GM18507 (cell line): ENCODE measurements around the gene SCO2.

Source experiments
- DNase-seq: peaks from one replicate; pipeline ENCODE4 v3.0.0; 2011; ENCODE audit warnings: low read depth; ENCODE audit not compliant: insufficient read length; ENCODE audit errors: extremely low spot score
- FAIRE-seq: peaks from 2 replicates; lab custom pipeline; 2011; peaks lifted over from hg19 to GRCh38; lab: Jason Lieb, UNC

Gene SCO2

GRCh38 chr22:50525104-50525857 is at the start of gene SCO2:
TSS of gene SCO2 (minus strand) at chr22:50525598. CDS start at chr22:50524411, 1,187 bp downstream.
- peak; percentile 97 for FAIRE-seq
- peak; percentile 94 for DNase-seq

DNA sequence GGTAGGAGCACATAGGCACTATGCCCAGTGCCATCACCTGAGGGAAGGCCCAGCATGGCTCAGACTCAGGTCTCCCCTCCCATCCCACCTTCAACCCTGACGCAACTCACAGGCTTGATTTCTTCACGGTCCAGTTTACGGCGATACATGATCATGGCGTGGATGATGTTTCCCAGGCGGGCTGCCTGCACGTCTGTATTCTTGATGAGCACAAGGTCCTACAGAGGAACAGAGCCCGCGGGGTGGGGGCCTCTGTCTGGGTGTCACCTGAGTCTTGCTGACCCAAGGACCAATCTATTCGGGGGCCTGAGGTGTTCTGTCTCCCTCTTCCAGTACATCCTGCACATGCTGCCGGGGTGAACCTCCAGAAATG is 49.0 kb upstream of the SCO2 start:
- no peak for DNase-seq
- no peak for FAIRE-seq

- no peak for DNase-seq
- FAIRE-seq = no peak
These were observed 48.3 kb upstream of the SCO2 start for GRCh38 chr22:50573491-50574382.

DNA sequence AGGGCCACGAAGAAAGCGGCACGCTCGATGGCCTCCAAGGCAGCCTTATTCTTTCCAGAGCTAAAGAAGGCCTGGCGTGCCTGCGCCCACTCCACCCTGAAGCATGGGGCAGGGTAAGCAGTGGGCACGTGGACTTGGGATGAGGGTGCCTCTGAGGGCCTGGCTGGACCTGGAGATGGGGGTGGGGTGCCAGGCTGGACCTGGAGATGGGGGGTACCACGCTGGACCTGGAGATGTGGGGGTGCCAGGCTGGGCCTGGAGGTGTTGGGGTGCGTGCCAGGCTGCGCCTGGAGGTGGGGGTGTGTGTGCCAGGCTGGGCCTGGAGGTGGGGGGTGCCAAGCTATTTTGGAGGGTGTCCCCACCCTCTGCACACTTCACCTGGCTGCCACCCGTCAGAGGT is 47.6 kb upstream of the SCO2 start:
- FAIRE-seq (no peak), DNase-seq (no peak)

- DNase-seq (no peak), FAIRE-seq (no peak)
These were observed 46.1 kb upstream of the SCO2 start for GRCh38 chr22:50571264-50572175.

GRCh38 chr22:50570861-50571260 is 45.5 kb upstream of the SCO2 start:
- FAIRE-seq = no peak
- no peak for DNase-seq

DNA sequence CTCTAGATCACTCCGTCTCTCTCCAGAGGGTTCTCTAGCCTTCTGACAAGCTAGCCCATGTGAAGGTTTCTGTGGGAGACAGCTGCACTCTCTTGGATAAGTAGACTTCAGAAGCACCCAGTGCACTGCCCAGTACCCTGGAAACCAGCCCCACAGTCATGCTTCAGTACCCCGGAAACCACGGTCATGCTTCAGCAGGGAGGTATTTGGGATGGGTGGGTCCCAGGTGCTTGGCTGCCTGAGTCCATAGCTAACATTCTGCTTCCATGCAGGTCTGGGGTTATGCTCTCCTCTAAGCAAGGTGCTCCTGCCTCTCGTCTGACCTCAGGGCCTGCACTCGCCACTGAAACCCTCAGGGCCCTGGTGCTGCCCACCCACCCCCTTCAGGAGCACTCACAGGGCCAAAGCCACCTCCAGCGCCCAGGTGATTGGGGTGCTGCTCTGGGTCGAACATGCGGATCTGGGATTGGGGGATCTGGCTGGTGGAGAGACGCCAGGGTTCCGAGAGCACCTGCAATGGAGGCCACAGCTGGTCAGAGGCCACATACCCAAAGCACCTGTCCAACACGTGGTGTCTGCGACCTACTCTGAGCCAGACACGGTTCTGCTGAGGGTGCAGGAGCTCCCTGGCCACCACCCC is 44.6 kb upstream of the SCO2 start:
- no peak for DNase-seq
- no peak for FAIRE-seq

GRCh38 chr22:50569041-50569459 is 43.7 kb upstream of the SCO2 start:
- no peak for DNase-seq
- no peak for FAIRE-seq

DNA sequence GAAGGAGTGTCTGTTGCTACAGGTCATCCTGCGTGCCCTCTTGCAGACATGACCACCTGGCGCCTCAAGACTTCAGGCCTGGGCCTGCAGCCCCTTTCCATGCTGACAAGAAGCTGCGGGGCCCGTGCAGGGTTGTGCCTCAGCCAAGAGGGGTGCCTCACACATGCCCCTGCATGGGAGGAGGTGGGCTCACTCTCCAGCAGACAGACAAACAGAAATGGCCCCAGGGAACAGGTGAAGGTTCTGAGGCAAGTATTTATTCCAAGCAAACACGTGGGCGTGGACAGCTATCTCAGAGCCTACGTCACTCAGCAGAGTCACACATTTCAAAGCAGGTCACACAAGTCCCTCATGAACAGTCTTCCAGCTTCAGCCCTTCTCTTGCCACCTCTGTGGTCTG is 43.2 kb upstream of the SCO2 start:
- no peak for DNase-seq

GRCh38 chr22:50567721-50568252 is 42.4 kb upstream of the SCO2 start:
- DNase-seq (no peak), FAIRE-seq (no peak)

More for the DNA sequence above, 43.2 kb upstream of the SCO2 start:
- no peak for FAIRE-seq

DNA sequence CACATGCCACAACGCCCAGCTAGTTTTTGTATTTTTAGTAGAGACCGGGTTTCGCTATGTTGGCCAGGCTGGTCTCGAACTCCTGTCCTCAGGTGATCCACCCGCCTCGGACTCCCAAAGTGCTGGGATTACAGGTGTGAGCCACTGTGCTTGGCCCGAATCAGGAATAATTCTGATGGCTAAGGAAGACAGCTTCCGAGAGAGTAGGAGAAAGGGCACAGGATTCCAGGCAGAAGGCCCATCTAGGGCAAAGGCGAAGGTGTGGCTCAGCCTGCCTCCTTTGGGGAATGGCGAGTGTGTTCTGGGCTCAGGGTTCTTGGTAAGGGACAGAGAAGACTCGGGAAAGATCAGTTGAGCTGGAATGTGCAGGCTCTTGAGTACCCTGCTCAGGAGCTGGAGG is 38.9 kb upstream of the SCO2 start:
- FAIRE-seq (no peak), DNase-seq (no peak)

GRCh38 chr22:50563413-50564160 is 38.2 kb upstream of the SCO2 start:
- DNase-seq = no peak
- no peak for FAIRE-seq

- DNase-seq (peak; percentile 83), FAIRE-seq (peak; percentile 98)
These were observed 37.4 kb upstream of the SCO2 start, which contains the start of gene SYCE3 for GRCh38 chr22:50562523-50563412. TSS of gene SYCE3 (minus strand) at chr22:50562919. CDS start at chr22:50556405, 6,514 bp downstream.

- FAIRE-seq = no peak
- no peak for DNase-seq
These were observed 36.3 kb upstream of the SCO2 start for GRCh38 chr22:50561401-50562358.

DNA sequence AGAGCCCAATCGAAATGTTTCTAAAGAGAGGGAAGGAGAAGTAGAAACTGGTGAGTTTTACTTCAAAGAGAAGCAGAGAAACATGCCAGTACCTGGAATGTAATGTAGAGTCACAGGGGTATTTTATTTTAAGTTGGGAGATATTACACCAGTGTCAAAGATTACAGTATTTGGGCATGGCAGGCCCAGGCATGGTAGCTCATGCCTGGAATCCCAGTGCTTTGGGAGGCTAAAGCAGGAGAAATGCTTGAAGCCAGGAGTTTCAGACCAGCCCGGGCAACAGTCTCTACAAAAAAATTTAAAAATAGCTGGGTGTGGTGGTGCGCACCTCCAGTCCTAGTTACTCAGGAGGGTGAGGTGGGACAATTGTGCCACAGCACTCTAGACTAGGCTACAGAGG is 34.6 kb upstream of the SCO2 start:
- DNase-seq = no peak
- FAIRE-seq = no peak

GRCh38 chr22:50556703-50557102 is 31.3 kb upstream of the SCO2 start:
- DNase-seq = no peak
- no peak for FAIRE-seq
